Colonic mucosa (tissue), 4 donors: ENCODE data around the gene FAM221B. TPM values are rescaled to one million over a fixed set of nuclear protein-coding genes. Genes with fewer than 3 reads are reported as not detected.

Source experiments
- DNase-seq: peaks from one replicate; pipeline ENCODE4 v3.0.0-alpha.2; 2020
- H3K27ac ChIP-seq: fragments of 200-600 bp; one replicate; pipeline ENCODE4 v1.8.0; 2021
- H3K27me3 ChIP-seq: fragments of 200-600 bp; one replicate; pipeline ENCODE4 v1.8.0; 2021
- H3K36me3 ChIP-seq: fragments of 200-600 bp; one replicate; pipeline ENCODE4 v1.8.0; 2021
- H3K4me1 ChIP-seq: fragments of 200-600 bp; one replicate; pipeline ENCODE4 v1.8.0; 2021; ENCODE audit warnings: mild to moderate bottlenecking
- H3K4me3 ChIP-seq: fragments of 200-600 bp; one replicate; pipeline ENCODE4 v1.8.0; 2021
- H3K9ac ChIP-seq, 2 donors: one replicate each; pipeline ENCODE4 v1.7.0; 2013; ENCODE audit warnings: control low read depth in 2 of 2, low read depth in 2 of 2, low read length in 2 of 2
- H3K9me3 ChIP-seq: fragments of 200-600 bp; one replicate; pipeline ENCODE4 v1.8.0; 2021
- CTCF ChIP-seq: fragments of 200-600 bp; IDR thresholded peaks from one replicate; pipeline ENCODE4 v1.8.0; 2022; ENCODE audit warnings: antibody characterized with exemption, mild to moderate bottlenecking
- intact Hi-C: fragments of 100-400 bp; cut with DNase I; formaldehyde crosslinking; loops from one replicate; pipeline ENCODE4 v1.14.1; 2022
- total RNA-seq, 2 donors: library from RNA; stranded (reverse); fragmentation: NEBNext Ultra II Directional in 1 of 2; extraction: Animal tissue kit (Norgen Biotek cat#: 25700) in 1 of 2; gene quantifications; one replicate each; pipeline ENCODE4 v1.2.1, GENCODE V29; 2021
- donor health status: healthy.
- donor health status: DM: no; HTN: no; CAD: no.
- donor health status: DM: no; HTN: no; CAD: no.

Gene FAM221B
- total RNA-seq, 2 donors from 2014 or later: 0.05 TPM; not detected in 1

GRCh38 chr9:35861161-35861897 is 32.8 kb upstream of the FAM221B start:
- Histone ChIP-seq H3K36me3 (no peaks in the 10 kb centered on the region), H3K4me3 (no peak overlapping the region), H3K27me3 (peaks cover 5% of the 10 kb centered on the region), H3K4me1 (no peaks in the 10 kb centered on the region), H3K9ac (no peak overlapping the region), H3K9me3 (no peaks in the 10 kb centered on the region), H3K27ac (no peak overlapping the region)
- no peak for DNase-seq
- intact Hi-C loops: no loop called here
- TF ChIP-seq CTCF: no peak

- no peak overlapping the region for H3K27ac ChIP-seq
- DNase-seq: no peak
- no peaks in the 10 kb centered on the region for H3K9me3 ChIP-seq
- no peak overlapping the region for H3K9ac ChIP-seq
- H3K36me3 ChIP-seq: no peaks in the 10 kb centered on the region
- intact Hi-C loops: no loop called here
- TF ChIP-seq CTCF: no peak
- H3K4me1 ChIP-seq: no peaks in the 10 kb centered on the region
- H3K4me3 ChIP-seq: no peak overlapping the region
- H3K27me3 ChIP-seq: peaks cover 5% of the 10 kb centered on the region
Observed at GRCh38 chr9:35859990-35860339, 31.4 kb upstream of the FAM221B start.

- no peak overlapping the region for H3K9ac ChIP-seq
- no peaks in the 10 kb centered on the region for H3K4me1 ChIP-seq
- no peak overlapping the region for H3K27ac ChIP-seq
- H3K9me3 ChIP-seq: no peaks in the 10 kb centered on the region
- intact Hi-C loops: no loop called here
- H3K27me3 ChIP-seq: peaks cover 5% of the 10 kb centered on the region
- no peaks in the 10 kb centered on the region for H3K36me3 ChIP-seq
- no peak overlapping the region for H3K4me3 ChIP-seq
- TF ChIP-seq CTCF: no peak
- no peak for DNase-seq
Observed at GRCh38 chr9:35859310-35859989, 30.9 kb upstream of the FAM221B start.

GRCh38 chr9:35858458-35858857 is 29.9 kb upstream of the FAM221B start:
- H3K9ac ChIP-seq: no peak overlapping the region
- intact Hi-C loops: no loop called here
- no peak overlapping the region for H3K4me3 ChIP-seq
- no peak for TF ChIP-seq CTCF
- H3K4me1 ChIP-seq: no peaks in the 10 kb centered on the region
- H3K27me3 ChIP-seq: peaks cover 5% of the 10 kb centered on the region
- H3K36me3 ChIP-seq: no peaks in the 10 kb centered on the region
- H3K9me3 ChIP-seq: no peaks in the 10 kb centered on the region
- no peak overlapping the region for H3K27ac ChIP-seq
- no peak for DNase-seq

GRCh38 chr9:35856882-35857281 is 28.4 kb upstream of the FAM221B start:
- Histone ChIP-seq H3K4me1 (no peaks in the 10 kb centered on the region), H3K9me3 (no peaks in the 10 kb centered on the region), H3K36me3 (no peaks in the 10 kb centered on the region), H3K4me3 (no peak overlapping the region), H3K9ac (no peak overlapping the region), H3K27me3 (peaks cover 5% of the 10 kb centered on the region), H3K27ac (no peak overlapping the region)
- DNase-seq: no peak
- intact Hi-C loops: no loop called here
- TF ChIP-seq CTCF: no peak
